Measurements from ENCODE around the gene RAB34. TPM values are rescaled to one million over a fixed set of nuclear protein-coding genes. Genes with fewer than 3 reads are reported as not detected.

Gene RAB34
- total RNA-seq, 3 donors from 2014 or later = 6.5 to 74.4 (median 19.3) TPM

DNA sequence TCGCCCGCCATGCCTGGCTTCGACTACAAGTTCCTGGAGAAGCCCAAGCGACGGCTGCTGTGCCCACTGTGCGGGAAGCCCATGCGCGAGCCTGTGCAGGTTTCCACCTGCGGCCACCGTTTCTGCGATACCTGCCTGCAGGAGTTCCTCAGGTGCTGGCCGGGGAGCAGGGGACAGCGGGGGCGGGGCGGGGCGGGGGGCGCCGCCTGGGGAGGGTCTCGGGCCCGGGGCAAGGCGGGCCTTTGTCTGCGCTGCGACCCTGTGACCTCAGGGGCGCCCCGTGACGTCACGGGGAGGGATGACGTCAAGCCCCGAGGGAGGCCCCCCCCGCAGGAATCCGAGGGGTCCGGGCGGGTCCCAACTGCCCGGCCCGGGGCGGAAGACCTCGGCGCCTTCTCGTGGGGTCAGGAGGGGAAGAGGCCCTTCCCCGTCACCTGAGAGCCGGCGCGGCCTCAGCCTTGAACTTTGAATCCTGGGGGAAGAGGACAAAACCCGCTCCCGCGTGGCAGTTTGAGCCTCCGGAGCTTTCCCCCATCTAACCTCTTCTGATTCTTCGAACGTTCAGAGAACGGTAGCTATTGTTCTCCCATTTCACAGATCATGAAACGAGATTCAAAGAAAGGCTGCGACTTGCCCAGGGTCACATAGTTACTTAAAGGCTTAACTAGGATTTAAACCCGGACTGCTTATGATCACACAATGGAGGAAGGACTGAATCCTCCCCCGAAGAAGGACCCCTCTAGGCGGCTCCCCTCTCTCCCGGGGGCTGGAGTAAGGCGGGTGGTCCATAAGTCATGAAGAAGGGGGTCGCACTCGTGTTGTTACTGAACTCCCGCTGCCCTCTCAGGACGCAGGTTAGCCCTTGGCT, 26.7 kb upstream of the RAB34 start:
- peak overlapping the region; percentile 75 for H3K4me3 ChIP-seq
- peaks cover 47% of the 10 kb centered on the region for H3K4me1 ChIP-seq (ENCODE audit: low read depth)
- ATAC-seq (peak; percentile 11), DNase-seq (peak; percentile 76 to 85 (median 83))
- H3K36me3 ChIP-seq (ENCODE audit: low read depth) = no peaks in the 10 kb centered on the region
- no peaks in the 10 kb centered on the region for H3K9me3 ChIP-seq
- TF ChIP-seq, protein P1, sequence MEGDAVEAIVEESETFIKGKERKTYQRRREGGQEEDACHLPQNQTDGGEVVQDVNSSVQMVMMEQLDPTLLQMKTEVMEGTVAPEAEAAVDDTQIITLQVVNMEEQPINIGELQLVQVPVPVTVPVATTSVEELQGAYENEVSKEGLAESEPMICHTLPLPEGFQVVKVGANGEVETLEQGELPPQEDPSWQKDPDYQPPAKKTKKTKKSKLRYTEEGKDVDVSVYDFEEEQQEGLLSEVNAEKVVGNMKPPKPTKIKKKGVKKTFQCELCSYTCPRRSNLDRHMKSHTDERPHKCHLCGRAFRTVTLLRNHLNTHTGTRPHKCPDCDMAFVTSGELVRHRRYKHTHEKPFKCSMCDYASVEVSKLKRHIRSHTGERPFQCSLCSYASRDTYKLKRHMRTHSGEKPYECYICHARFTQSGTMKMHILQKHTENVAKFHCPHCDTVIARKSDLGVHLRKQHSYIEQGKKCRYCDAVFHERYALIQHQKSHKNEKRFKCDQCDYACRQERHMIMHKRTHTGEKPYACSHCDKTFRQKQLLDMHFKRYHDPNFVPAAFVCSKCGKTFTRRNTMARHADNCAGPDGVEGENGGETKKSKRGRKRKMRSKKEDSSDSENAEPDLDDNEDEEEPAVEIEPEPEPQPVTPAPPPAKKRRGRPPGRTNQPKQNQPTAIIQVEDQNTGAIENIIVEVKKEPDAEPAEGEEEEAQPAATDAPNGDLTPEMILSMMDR (IDR thresholded peaks at IDR 0.05) = no peak
- intact Hi-C loops (cut with DNase I, micrococcal nuclease) = no loop called here

GRCh38 chr17:28743243-28744103, 25.8 kb upstream of the RAB34 start, which contains the start of gene TRAF4:
Gene TRAF4, plus strand, starts transcription at chr17:28744011. Its CDS starts 102 bp downstream, at chr17:28744113.
- Histone ChIP-seq H3K36me3 (ENCODE audit: low read depth) (no peaks in the 10 kb centered on the region), H3K4me1 (ENCODE audit: low read depth) (peaks cover 42% of the 10 kb centered on the region), H3K4me3 (peak within 1 kb of the TSS; percentile 75), H3K9me3 (no peaks in the 10 kb centered on the region)
- DNase-seq (peak; percentile 88 to 92 (median 90)), ATAC-seq (peak; percentile 68)
- intact Hi-C loops (cut with DNase I, micrococcal nuclease) = no loop called here
- TF ChIP-seq, protein P1 (IDR thresholded peaks at IDR 0.05) = no peak

- ATAC-seq = no peak
- Histone ChIP-seq H3K9me3 (no peaks in the 10 kb centered on the region), H3K4me3 (no peak overlapping the region), H3K4me1 (ENCODE audit: low read depth) (peaks cover 28% of the 10 kb centered on the region), H3K36me3 (ENCODE audit: low read depth) (no peaks in the 10 kb centered on the region)
- peak in 2 of 3 donors; percentile 45 to 51 for DNase-seq
- intact Hi-C loops (cut with DNase I, micrococcal nuclease) = no loop called here
- TF ChIP-seq, protein P1 (IDR thresholded peaks at IDR 0.05) = no peak
Measured at GRCh38 chr17:28741358-28742349, 24.0 kb upstream of the RAB34 start.

DNA sequence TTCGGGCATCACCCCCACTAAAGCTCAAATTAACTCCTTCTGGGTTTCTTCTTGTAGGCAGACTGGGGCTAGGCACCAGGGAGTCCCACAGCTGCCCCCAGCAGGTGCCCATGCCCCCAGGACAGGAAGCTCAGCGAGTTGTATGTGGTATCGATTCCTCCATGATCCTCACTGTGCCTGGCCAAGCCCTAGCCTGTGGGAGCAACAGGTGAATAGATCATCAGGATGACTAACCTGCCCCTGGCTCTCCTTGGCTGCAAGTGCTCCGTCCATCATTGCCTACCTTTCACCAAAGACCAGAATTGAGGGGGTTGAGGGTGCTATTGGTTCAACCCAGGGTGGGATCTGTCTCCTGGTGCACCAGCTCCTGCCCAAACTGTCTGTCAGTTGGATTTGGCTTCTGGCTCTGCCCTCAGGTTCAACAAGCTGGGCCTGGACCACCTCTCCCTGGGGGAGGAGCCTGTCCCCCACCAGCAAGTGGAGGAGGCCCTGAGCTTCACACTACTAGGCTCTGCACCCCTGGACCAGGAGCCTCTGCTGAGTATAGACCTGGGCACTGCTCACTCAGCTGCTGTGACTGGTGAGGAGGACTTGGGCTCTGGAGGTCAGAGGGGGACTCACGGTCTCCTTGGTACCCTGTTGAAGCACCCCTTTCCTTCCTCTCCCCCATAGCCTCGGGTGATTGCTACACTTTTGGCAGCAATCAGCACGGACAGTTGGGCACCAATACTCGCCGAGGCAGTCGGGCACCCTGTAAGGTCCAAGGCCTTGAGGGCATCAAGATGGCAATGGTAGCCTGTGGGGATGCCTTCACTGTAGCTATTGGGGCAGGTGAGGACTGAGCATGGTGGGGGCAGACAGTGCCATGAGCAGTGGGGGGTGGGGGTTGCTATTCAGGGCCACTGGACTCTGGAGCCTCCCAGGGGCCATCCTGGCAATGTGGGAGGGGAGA, 23.0 kb upstream of the RAB34 start:
- DNase-seq (peak in 2 of 3 donors; percentile 25 to 33), ATAC-seq (no peak)
- peaks cover 18% of the 10 kb centered on the region for H3K4me1 ChIP-seq (ENCODE audit: low read depth)
- H3K36me3 ChIP-seq (ENCODE audit: low read depth) = no peaks in the 10 kb centered on the region
- H3K9me3 ChIP-seq = no peaks in the 10 kb centered on the region
- intact Hi-C loops (cut with DNase I, micrococcal nuclease) = no loop called here
- TF ChIP-seq, protein P1 (IDR thresholded peaks at IDR 0.05) = no peak
- no peak overlapping the region for H3K4me3 ChIP-seq
